ENCODE results near the gene PHKB.

- TF ChIP-seq CTCF (IDR thresholded peaks at IDR 0.05; ENCODE audit: insufficient read depth, low read depth, low read length) (no peak), EZH2 (IDR thresholded peaks at IDR 0.05; ENCODE audit: insufficient read depth, low read length) (no peak)
Measured at GRCh38 chr16:47611042-47611441, 149.9 kb downstream of the PHKB start.
